HG02852 (cell line): ENCODE results near the gene DYRK1B.
"Not testable (repeated sequence)": the region's sequence is repeated elsewhere in the genome, so short reads cannot be mapped to it uniquely, and the experiment has no call there.

Experiments used
- ATAC-seq: cut with Tn5 transposase; IDR thresholded peaks from one replicate; pipeline ENCODE4 v1.9.1; 2021; ENCODE audit warnings: mild to moderate bottlenecking, moderate library complexity; ENCODE audit not compliant: unreplicated experiment

Gene DYRK1B

DNA sequence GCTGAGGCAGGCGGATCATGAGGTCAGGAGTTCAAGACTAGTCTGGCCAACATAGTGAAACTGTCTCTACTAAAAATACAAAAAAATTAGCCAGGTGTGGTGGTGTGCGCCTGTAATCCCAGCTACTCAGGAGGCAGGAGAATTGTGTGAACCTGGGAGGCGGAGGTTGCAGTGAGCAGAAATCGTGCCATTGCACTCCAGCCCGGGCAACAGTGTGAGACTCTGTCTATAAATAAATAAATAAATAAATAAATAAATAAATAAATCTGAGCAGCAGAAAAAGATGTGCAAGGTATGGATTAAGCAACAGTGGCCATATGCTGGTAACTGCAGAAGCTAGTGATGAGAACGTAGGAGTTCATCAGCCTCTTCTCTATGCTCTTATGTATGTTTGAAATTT, 19.9 kb downstream of the DYRK1B start:
- not testable (repeated sequence) for ATAC-seq

DNA sequence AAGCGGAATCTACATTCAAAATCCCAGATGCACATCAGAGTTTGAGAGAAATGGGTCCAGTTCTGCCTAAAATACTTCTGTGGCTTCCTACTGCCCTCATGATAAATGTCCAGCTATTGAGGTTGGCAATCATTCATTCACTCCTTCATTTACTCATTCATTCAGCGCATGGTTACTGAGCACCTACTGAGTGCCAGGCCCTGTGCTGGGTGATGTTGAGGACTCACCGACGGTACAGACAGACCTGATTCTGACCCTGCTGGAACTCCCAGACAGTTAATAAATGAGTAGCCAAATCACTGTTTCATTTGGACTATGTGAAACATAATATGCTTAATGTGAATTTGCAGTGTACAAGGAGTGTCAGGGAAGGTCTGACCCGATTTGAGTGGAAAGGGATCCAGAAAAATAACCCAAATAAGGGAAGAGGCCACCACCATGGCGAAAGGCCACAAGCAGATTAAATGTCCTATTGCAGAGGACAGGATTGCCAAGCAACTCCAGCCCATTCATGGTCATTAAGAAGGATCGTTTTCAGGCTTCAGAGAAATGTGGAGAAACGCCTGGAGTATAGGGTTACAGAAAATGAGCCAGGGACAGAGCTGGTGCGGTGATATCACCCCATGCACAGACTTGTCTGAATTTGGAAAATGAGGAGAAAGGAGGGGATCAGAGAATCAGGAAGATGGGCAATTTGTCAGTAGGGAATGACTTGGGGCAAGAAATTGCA, 20.5 kb downstream of the DYRK1B start:
- no peak for ATAC-seq

DNA sequence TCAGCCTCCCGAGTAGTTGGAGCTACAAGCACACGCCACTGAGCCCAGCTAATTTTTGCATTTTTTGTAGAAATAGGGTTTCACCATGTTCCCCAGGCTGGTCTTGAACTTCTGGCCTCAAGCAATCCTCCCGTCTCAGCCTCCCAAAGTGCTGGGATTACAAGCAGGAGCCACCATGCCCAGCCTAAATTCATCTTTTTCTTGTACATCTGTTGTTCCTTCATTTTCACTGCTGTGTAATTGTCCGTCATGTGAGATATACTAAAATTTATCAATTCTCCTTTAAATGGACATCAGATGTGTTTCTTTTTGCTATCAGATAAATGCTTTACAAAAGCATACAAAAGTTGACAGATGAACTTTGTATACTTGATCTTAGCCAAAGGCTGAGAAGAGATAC, 22.9 kb downstream of the DYRK1B start:
- no peak for ATAC-seq

GRCh38 chr19:39810424-39810823, 23.5 kb downstream of the DYRK1B start:
- no peak for ATAC-seq

DNA sequence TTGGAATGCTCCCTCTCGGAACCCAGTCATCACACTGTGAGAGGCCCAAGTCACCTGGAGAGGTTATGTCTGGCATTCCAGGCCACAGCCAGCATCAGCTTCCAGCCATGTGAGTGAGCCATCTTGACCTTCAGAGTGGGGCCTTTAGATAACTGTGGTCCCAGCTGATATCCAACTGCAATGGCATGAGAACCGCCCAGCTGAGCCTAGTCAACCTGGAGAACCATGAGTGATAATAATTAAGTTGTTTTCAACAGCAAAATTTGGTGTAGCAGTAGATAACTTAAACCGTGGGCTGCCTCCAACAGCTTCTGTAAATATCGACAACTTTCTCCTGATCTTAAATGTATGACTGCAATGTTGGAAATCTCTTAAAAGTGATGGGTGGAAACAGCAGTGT, 24.6 kb downstream of the DYRK1B start:
- ATAC-seq, result no peak

- not testable (repeated sequence) for ATAC-seq
These were observed 25.3 kb downstream of the DYRK1B start for GRCh38 chr19:39808688-39809087.

GRCh38 chr19:39807846-39808364, 26.1 kb downstream of the DYRK1B start:
- no peak for ATAC-seq

DNA sequence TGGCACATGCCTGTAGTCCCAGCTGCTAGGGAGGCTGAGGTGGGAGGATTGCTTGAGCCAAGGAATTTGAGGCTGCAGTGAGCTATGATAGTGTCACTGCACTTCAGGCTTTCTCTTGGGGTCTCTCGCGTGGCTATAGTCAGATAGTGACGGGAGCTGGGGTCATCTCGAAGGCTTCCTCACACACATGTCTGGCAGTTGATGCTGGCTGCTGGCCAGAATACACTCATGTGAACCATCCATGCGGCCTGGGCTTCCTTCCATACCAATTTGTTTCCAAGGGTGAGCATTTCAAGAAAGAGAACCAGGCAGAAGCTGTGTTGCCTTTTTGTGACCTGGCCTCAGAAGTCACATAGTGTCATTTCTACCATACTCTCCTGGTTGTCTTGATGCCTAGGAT, 28.9 kb downstream of the DYRK1B start:
- no peak for ATAC-seq

GRCh38 chr19:39802958-39803357, 31.0 kb downstream of the DYRK1B start:
- no peak for ATAC-seq

DNA sequence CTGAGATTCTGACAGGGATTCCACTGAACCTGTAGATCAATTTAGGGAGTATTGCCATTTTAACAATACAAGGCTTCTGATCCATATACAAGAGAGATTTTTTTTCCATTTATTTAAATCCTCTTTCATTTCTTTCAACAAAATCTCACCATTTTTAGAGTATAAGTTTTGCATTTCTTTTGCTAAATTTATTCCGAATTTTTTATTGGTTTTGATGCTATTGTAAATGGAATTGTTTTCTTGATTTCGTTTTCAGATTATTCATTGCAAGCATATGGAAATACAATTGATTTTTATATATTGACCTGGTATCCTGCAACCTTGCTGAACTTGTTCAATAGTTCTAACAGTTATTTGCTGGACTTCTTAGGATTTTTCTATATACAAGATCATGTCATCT, 36.9 kb downstream of the DYRK1B start:
- no peak for ATAC-seq

DNA sequence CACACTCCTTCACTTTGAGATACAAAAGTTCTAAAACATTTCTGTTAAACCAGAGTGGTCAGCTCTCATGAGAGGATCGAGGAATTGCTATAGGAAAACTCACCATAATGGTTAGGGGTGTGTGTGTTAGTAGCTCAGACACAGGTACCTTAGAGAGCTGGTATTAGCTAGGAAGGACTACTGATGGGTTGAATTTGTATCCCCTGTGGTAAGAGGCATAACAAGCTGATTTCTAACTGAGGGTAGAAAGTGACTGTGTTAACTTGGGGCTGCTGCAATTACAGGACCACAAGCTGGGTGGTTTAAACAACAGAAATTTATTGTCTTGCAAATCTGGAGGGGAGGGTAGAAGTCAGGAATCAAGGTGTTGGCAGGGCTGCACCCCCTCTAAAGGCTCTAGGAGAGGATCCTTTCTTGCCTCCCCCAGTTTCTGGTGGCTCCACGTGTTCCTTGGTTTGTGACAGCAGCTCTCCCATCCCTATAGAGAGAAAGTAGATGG, 37.9 kb downstream of the DYRK1B start:
- ATAC-seq, result no peak

- ATAC-seq, result no peak
These were observed 39.0 kb downstream of the DYRK1B start for GRCh38 chr19:39795001-39795400.

DNA sequence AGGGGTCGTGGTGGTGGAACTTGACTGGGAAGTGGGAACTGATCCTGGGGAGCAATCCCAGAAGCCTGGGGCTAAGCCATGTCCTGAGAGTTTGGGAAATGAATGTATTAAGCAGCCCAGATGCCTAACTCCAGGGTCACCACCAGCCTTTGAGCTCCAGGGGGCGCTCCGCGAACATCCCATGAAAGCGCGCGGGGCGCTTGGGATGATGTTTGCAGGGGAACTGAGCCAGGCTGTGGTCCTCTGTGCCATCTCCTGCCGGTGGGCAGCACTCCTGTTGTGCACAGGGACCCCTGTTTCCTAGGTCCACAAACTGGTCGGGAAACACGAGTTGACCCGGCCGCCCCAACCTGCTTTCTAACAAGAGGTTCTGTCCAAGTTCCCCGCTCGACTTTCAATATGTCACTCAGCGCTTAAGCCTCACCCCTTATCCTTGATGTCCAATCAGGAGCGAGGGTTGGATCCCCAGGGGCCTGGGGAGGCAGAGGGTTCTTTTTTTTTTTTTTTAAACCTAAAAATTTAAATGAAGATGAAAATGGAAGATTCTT, 40.9 kb downstream of the DYRK1B start:
- ATAC-seq, result no peak

DNA sequence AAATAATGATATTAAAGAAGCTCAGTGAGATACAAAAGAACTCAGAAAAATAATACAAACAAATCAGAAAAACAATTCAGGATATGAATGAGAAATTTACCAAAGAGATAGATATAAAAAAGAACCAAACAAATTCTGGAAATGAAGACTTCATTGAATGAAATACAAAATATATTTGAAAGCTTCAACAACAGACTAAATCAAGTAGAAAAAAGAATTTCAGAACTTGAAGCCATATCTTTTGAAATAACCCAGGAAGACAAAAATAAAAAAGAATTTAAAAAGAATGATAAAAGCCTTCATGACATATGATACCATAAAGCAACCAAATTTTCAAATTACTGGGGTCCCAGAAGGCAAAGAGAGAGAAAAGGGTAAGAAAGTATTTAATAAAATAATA, 45.7 kb downstream of the DYRK1B start:
- ATAC-seq, result no peak

DNA sequence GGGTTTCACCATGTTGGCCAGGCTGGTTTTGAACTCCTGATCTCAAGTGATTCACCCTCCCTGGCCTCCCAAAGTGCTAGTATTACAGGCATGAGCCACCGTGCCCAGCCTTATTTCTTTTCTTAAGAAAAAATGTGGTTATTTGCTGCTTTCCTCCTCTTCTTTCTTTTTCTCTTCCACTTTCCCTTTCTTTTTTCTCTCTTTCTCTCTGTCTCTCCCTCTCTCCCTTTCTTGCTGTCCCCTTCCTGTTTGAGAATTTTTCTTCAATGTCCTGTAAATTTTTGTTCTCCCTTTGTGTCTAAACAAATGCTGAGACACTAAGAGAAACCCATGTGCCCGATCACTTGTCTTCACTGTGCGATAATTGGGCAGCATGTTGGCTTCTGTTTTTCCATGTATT, 53.1 kb downstream of the DYRK1B start:
- no peak for ATAC-seq

- no peak for ATAC-seq
These were observed 55.2 kb downstream of the DYRK1B start, which contains the start of gene LEUTX for GRCh38 chr19:39778763-39779162. TSS of gene LEUTX (plus strand) at chr19:39778854. CDS start at chr19:39778921, 67 bp downstream.
